ENCODE measurements around the gene CLNK.

The CLNK gene

GRCh38 chr4:10659251-10659650, 25.3 kb downstream of the CLNK start:
- H3K27ac ChIP-seq (ENCODE audit: low read length) = no peak overlapping the region
- H3K36me3 ChIP-seq (ENCODE audit: control insufficient read depth in 1 of 2, insufficient read depth in 2 of 2, low read length in 2 of 2) = no peaks in the 10 kb centered on the region
- H3K4me1 ChIP-seq (ENCODE audit: control insufficient read depth in 1 of 2, insufficient read depth in 2 of 2, low read length in 2 of 2) = no peaks in the 10 kb centered on the region
- no peak overlapping the region for H3K4me3 ChIP-seq (ENCODE audit: low read depth in 1 of 2, low read length in 2 of 2)
- H3K9me3 ChIP-seq (ENCODE audit: control insufficient read depth in 1 of 2, low read length in 2 of 2) = no peaks in the 10 kb centered on the region
- H3K27me3 ChIP-seq (ENCODE audit: low read depth, low read length) = no peaks in the 10 kb centered on the region

DNA sequence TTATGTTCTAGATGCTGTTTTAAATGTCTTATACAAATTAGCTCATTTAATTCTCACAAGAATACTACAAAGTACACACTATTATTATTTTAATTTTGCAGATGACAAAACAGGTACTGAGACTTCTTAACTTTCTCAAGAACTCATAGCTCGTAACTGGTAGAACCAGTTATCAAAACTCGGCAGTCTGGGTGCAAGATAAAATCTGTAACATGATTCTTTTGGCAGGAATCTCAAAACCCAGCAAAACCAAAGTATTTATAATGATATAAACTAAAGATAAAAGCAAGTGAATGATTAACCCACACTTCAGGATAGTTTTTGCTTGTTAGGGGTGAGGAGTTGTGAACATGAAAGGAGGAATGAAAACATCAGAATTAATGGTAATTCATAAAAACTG, 27.6 kb downstream of the CLNK start:
- Histone ChIP-seq H3K4me1 (ENCODE audit: control insufficient read depth in 1 of 2, insufficient read depth in 2 of 2, low read length in 2 of 2) (no peaks in the 10 kb centered on the region), H3K36me3 (ENCODE audit: control insufficient read depth in 1 of 2, insufficient read depth in 2 of 2, low read length in 2 of 2) (no peaks in the 10 kb centered on the region), H3K27ac (ENCODE audit: low read length) (no peak overlapping the region), H3K9me3 (ENCODE audit: control insufficient read depth in 1 of 2, low read length in 2 of 2) (no peaks in the 10 kb centered on the region), H3K4me3 (ENCODE audit: low read depth in 1 of 2, low read length in 2 of 2) (no peak overlapping the region), H3K27me3 (ENCODE audit: low read depth, low read length) (no peaks in the 10 kb centered on the region)

DNA sequence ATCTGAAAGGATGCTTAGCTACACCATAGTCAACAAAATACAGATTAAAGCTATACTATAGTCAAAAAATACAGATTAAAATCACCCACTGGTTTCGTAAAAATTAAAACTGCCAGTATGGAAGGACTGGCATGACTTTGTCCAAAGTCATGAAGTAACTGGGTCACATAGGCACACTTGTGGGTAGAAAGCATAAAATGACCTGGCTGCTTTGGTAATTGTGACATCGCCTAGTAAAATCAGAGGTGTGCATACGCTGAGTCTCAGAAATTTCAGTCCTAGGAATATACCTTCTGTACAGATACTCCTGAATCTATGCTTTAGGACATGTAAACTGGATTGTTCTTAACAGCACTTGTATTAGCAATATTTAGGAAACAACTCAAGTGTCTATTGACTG, 28.1 kb downstream of the CLNK start:
- Histone ChIP-seq H3K9me3 (ENCODE audit: control insufficient read depth in 1 of 2, low read length in 2 of 2) (no peaks in the 10 kb centered on the region), H3K4me1 (ENCODE audit: control insufficient read depth in 1 of 2, insufficient read depth in 2 of 2, low read length in 2 of 2) (no peaks in the 10 kb centered on the region), H3K4me3 (ENCODE audit: low read depth in 1 of 2, low read length in 2 of 2) (no peak overlapping the region), H3K36me3 (ENCODE audit: control insufficient read depth in 1 of 2, insufficient read depth in 2 of 2, low read length in 2 of 2) (no peaks in the 10 kb centered on the region), H3K27me3 (ENCODE audit: low read depth, low read length) (no peaks in the 10 kb centered on the region), H3K27ac (ENCODE audit: low read length) (no peak overlapping the region)

GRCh38 chr4:10655968-10656367, 28.6 kb downstream of the CLNK start:
- H3K4me3 ChIP-seq (ENCODE audit: low read depth in 1 of 2, low read length in 2 of 2) = no peak overlapping the region
- H3K4me1 ChIP-seq (ENCODE audit: control insufficient read depth in 1 of 2, insufficient read depth in 2 of 2, low read length in 2 of 2) = no peaks in the 10 kb centered on the region
- no peaks in the 10 kb centered on the region for H3K27me3 ChIP-seq (ENCODE audit: low read depth, low read length)
- H3K27ac ChIP-seq (ENCODE audit: low read length) = no peak overlapping the region
- H3K36me3 ChIP-seq (ENCODE audit: control insufficient read depth in 1 of 2, insufficient read depth in 2 of 2, low read length in 2 of 2) = no peaks in the 10 kb centered on the region
- no peaks in the 10 kb centered on the region for H3K9me3 ChIP-seq (ENCODE audit: control insufficient read depth in 1 of 2, low read length in 2 of 2)

DNA sequence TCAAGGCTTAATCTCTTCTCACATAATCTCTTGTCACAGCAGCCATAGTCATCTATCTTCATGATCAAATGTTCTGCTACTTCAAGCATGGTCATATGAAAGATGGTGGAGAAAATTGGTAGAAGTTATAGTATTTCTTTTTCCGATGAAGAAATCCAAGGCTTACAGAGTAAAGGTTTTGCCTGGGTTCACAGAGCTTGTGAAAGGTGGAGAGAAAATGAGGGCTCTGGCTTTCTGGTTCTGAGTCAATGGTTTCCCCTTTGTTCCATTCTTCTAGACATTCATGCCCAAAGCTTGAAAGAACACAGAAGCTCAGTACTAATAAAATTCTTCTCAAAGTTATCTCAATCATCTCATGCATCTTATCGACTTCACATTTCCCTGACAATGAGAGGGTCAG, 36.1 kb downstream of the CLNK start:
- Histone ChIP-seq H3K9me3 (ENCODE audit: control insufficient read depth in 1 of 2, low read length in 2 of 2) (no peaks in the 10 kb centered on the region), H3K36me3 (ENCODE audit: control insufficient read depth in 1 of 2, insufficient read depth in 2 of 2, low read length in 2 of 2) (no peaks in the 10 kb centered on the region), H3K27me3 (ENCODE audit: low read depth, low read length) (no peaks in the 10 kb centered on the region), H3K4me3 (ENCODE audit: low read depth in 1 of 2, low read length in 2 of 2) (no peak overlapping the region), H3K4me1 (ENCODE audit: control insufficient read depth in 1 of 2, insufficient read depth in 2 of 2, low read length in 2 of 2) (no peaks in the 10 kb centered on the region), H3K27ac (ENCODE audit: low read length) (no peak overlapping the region)

DNA sequence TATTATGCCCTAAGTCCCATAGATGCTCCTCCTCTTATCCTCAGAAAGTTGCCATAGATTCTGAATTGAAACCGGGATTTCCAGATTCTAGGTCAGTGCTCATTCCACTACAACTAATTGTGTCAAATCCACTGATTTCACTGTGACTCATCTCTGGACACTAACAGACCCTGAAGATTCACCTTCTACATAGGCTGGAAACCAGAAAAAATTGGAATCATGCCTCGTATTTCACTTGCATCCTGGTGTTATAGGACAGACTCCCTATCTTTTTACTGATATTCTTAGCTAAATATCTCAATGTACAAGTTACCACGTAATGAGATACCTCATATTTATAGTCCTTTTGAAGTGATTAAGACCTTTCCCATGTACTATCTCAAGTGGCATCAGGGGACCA, 36.7 kb downstream of the CLNK start:
- Histone ChIP-seq H3K4me3 (ENCODE audit: low read depth in 1 of 2, low read length in 2 of 2) (no peak overlapping the region), H3K4me1 (ENCODE audit: control insufficient read depth in 1 of 2, insufficient read depth in 2 of 2, low read length in 2 of 2) (no peaks in the 10 kb centered on the region), H3K27me3 (ENCODE audit: low read depth, low read length) (no peaks in the 10 kb centered on the region), H3K9me3 (ENCODE audit: control insufficient read depth in 1 of 2, low read length in 2 of 2) (no peaks in the 10 kb centered on the region), H3K27ac (ENCODE audit: low read length) (no peak overlapping the region), H3K36me3 (ENCODE audit: control insufficient read depth in 1 of 2, insufficient read depth in 2 of 2, low read length in 2 of 2) (no peaks in the 10 kb centered on the region)

GRCh38 chr4:10643600-10644425, 40.8 kb downstream of the CLNK start:
- no peaks in the 10 kb centered on the region for H3K4me1 ChIP-seq (ENCODE audit: control insufficient read depth in 1 of 2, insufficient read depth in 2 of 2, low read length in 2 of 2)
- no peaks in the 10 kb centered on the region for H3K36me3 ChIP-seq (ENCODE audit: control insufficient read depth in 1 of 2, insufficient read depth in 2 of 2, low read length in 2 of 2)
- no peaks in the 10 kb centered on the region for H3K9me3 ChIP-seq (ENCODE audit: control insufficient read depth in 1 of 2, low read length in 2 of 2)
- no peak overlapping the region for H3K27ac ChIP-seq (ENCODE audit: low read length)
- no peak overlapping the region for H3K4me3 ChIP-seq (ENCODE audit: low read depth in 1 of 2, low read length in 2 of 2)
- no peaks in the 10 kb centered on the region for H3K27me3 ChIP-seq (ENCODE audit: low read depth, low read length)

DNA sequence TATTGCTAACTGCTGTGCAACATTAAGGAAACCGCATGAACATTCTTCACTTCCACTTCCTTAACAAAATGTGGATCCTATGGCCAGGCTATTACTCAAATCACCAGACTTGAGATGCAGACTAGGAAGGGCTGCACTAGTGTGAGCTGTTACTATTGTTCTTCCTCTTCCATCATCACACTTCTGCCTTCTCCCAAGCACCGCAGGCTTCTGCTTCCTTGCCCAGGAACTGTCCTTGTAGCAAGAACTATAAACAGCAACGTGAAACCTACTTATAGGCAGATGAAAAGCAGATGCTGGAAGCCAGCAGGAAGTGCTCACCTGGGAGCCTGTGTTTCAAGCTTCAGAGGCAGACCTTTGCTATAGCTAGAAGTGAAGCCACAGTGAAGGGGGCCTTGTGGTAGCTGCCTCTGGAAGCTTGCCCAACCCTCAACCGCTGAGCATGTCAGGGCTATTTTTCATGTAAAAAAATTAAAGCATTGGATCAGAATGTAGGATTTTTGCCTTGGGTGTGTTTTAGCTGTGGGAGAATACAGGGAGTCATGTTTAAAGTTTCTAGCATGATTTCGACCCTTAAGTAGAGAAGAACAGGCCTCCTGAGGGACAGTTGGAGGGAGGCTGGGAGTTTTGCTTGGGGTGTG, 43.9 kb downstream of the CLNK start:
- Histone ChIP-seq H3K9me3 (ENCODE audit: control insufficient read depth in 1 of 2, low read length in 2 of 2) (no peaks in the 10 kb centered on the region), H3K4me3 (ENCODE audit: low read depth in 1 of 2, low read length in 2 of 2) (no peak overlapping the region), H3K4me1 (ENCODE audit: control insufficient read depth in 1 of 2, insufficient read depth in 2 of 2, low read length in 2 of 2) (no peaks in the 10 kb centered on the region), H3K36me3 (ENCODE audit: control insufficient read depth in 1 of 2, insufficient read depth in 2 of 2, low read length in 2 of 2) (no peaks in the 10 kb centered on the region), H3K27ac (ENCODE audit: low read length) (no peak overlapping the region), H3K27me3 (ENCODE audit: low read depth, low read length) (no peaks in the 10 kb centered on the region)

GRCh38 chr4:10639664-10640063, 44.9 kb downstream of the CLNK start:
- Histone ChIP-seq H3K9me3 (ENCODE audit: control insufficient read depth in 1 of 2, low read length in 2 of 2) (no peaks in the 10 kb centered on the region), H3K4me1 (ENCODE audit: control insufficient read depth in 1 of 2, insufficient read depth in 2 of 2, low read length in 2 of 2) (no peaks in the 10 kb centered on the region), H3K4me3 (ENCODE audit: low read depth in 1 of 2, low read length in 2 of 2) (no peak overlapping the region), H3K27ac (ENCODE audit: low read length) (no peak overlapping the region), H3K27me3 (ENCODE audit: low read depth, low read length) (no peaks in the 10 kb centered on the region), H3K36me3 (ENCODE audit: control insufficient read depth in 1 of 2, insufficient read depth in 2 of 2, low read length in 2 of 2) (no peaks in the 10 kb centered on the region)

DNA sequence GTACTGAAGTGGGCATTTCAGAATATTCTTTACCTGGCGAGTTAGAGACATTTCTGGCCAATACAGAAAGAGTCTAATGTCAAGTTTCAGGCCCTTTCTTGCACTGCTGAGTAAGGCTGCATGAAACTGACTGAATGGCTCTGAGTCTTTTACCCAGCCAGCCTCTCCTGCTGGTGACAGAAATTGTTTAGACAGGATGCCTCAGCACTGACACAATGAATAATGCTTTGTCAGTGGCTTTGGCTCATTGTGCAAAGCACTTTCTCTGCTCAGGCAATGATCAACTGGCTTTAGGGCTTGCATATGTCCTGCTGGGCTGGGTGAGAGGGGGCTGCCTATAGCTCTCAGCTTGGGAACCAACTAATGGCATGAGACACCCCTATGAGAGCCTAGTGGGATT, 45.5 kb downstream of the CLNK start:
- Histone ChIP-seq H3K27me3 (ENCODE audit: low read depth, low read length) (no peaks in the 10 kb centered on the region), H3K27ac (ENCODE audit: low read length) (no peak overlapping the region), H3K4me3 (ENCODE audit: low read depth in 1 of 2, low read length in 2 of 2) (no peak overlapping the region), H3K4me1 (ENCODE audit: control insufficient read depth in 1 of 2, insufficient read depth in 2 of 2, low read length in 2 of 2) (no peaks in the 10 kb centered on the region), H3K36me3 (ENCODE audit: control insufficient read depth in 1 of 2, insufficient read depth in 2 of 2, low read length in 2 of 2) (no peaks in the 10 kb centered on the region), H3K9me3 (ENCODE audit: control insufficient read depth in 1 of 2, low read length in 2 of 2) (no peaks in the 10 kb centered on the region)

DNA sequence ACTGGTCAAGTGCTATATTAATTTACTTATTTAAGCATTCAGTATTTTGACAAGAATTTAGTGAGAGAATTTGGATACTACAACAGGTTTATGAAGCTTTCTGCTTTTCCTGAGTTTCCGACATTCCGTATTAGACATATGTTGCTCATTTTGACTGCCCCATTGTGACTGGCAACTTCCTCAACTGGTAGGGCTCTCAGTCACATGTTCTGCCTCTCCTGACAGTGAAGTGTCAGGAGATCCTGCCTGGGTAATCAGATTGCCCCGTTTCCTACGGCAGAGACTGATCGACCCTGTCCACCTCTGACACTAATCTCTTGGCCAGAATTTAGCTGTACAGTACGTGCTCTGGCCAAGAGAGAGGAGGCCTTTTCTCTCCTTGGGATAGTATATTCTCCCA, 49.5 kb downstream of the CLNK start:
- H3K9me3 ChIP-seq (ENCODE audit: control insufficient read depth in 1 of 2, low read length in 2 of 2) = no peaks in the 10 kb centered on the region
- H3K4me1 ChIP-seq (ENCODE audit: control insufficient read depth in 1 of 2, insufficient read depth in 2 of 2, low read length in 2 of 2) = no peaks in the 10 kb centered on the region
- no peak overlapping the region for H3K4me3 ChIP-seq (ENCODE audit: low read depth in 1 of 2, low read length in 2 of 2)
- H3K27me3 ChIP-seq (ENCODE audit: low read depth, low read length) = no peaks in the 10 kb centered on the region
- H3K27ac ChIP-seq (ENCODE audit: low read length) = no peak overlapping the region
- H3K36me3 ChIP-seq (ENCODE audit: control insufficient read depth in 1 of 2, insufficient read depth in 2 of 2, low read length in 2 of 2) = no peaks in the 10 kb centered on the region

- Histone ChIP-seq H3K27me3 (ENCODE audit: low read depth, low read length) (no peaks in the 10 kb centered on the region), H3K27ac (ENCODE audit: low read length) (no peak overlapping the region), H3K4me3 (ENCODE audit: low read depth in 1 of 2, low read length in 2 of 2) (no peak overlapping the region), H3K36me3 (ENCODE audit: control insufficient read depth in 1 of 2, insufficient read depth in 2 of 2, low read length in 2 of 2) (no peaks in the 10 kb centered on the region), H3K4me1 (ENCODE audit: control insufficient read depth in 1 of 2, insufficient read depth in 2 of 2, low read length in 2 of 2) (no peaks in the 10 kb centered on the region), H3K9me3 (ENCODE audit: control insufficient read depth in 1 of 2, low read length in 2 of 2) (no peaks in the 10 kb centered on the region)
Measured at GRCh38 chr4:10629394-10629793, 55.2 kb downstream of the CLNK start.

Measured in muscle layer of duodenum (tissue), 2 donors.